Activated CD4-positive, alpha-beta memory T cell treated with anti-CD3 and anti-CD28 coated beads for 36 hours (primary cell): ENCODE data around the gene WDR37. TPM values are rescaled to one million over a fixed set of nuclear protein-coding genes. Genes with fewer than 3 reads are reported as not detected.
"Not testable (repeated sequence)": the region's sequence is repeated elsewhere in the genome, so short reads cannot be mapped to it uniquely, and the experiment has no call there.

ENCODE experiments used
- CTCF ChIA-PET: fragments of 350-600 bp; sonication (Branson Sonifier 250); formaldehyde crosslinking; loops from one replicate; lab custom pipeline; 2021; ENCODE audit warnings: antibody characterized with exemption, inconsistent platforms; lab: Charles Lee
- POLR2A ChIA-PET: fragments of 350-600 bp; sonication (Branson Sonifier 250); formaldehyde crosslinking; loops from one replicate; lab custom pipeline; 2021; ENCODE audit warnings: antibody characterized with exemption; lab: Charles Lee
- DNase-seq: peaks from one replicate; pipeline ENCODE4 v3.0.0-alpha.2; 2020
- H3K27ac Mint-ChIP-seq: one replicate; pipeline ENCODE4 v1.8.0; 2021; ENCODE audit warnings: mixed read lengths
- H3K27me3 Mint-ChIP-seq: one replicate; pipeline ENCODE4 v1.8.0; 2021; ENCODE audit warnings: mixed read lengths
- H3K36me3 Mint-ChIP-seq: one replicate; pipeline ENCODE4 v1.8.0; 2021; ENCODE audit warnings: mixed read lengths
- H3K4me1 Mint-ChIP-seq: one replicate; pipeline ENCODE4 v1.8.0; 2021; ENCODE audit warnings: low read depth, mixed read lengths
- H3K4me3 Mint-ChIP-seq: one replicate; pipeline ENCODE4 v1.8.0; 2021; ENCODE audit warnings: mild to moderate bottlenecking, mixed read lengths
- H3K9me3 Mint-ChIP-seq: one replicate; pipeline ENCODE4 v1.8.0; 2021; ENCODE audit warnings: mixed read lengths
- intact Hi-C: fragments of 100-400 bp; cut with micrococcal nuclease; formaldehyde crosslinking; loops from one replicate; pipeline ENCODE4 v1.15.1; 2023
- total RNA-seq, 2 experiments: library from RNA; stranded (reverse); gene quantifications; one replicate each; pipeline ENCODE4 v1.2.3, GENCODE V29; 2021

WDR37 gene, protein sequence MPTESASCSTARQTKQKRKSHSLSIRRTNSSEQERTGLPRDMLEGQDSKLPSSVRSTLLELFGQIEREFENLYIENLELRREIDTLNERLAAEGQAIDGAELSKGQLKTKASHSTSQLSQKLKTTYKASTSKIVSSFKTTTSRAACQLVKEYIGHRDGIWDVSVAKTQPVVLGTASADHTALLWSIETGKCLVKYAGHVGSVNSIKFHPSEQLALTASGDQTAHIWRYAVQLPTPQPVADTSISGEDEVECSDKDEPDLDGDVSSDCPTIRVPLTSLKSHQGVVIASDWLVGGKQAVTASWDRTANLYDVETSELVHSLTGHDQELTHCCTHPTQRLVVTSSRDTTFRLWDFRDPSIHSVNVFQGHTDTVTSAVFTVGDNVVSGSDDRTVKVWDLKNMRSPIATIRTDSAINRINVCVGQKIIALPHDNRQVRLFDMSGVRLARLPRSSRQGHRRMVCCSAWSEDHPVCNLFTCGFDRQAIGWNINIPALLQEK
- total RNA-seq: 10 to 100 TPM; 18.1 to 19.4 TPM

DNA sequence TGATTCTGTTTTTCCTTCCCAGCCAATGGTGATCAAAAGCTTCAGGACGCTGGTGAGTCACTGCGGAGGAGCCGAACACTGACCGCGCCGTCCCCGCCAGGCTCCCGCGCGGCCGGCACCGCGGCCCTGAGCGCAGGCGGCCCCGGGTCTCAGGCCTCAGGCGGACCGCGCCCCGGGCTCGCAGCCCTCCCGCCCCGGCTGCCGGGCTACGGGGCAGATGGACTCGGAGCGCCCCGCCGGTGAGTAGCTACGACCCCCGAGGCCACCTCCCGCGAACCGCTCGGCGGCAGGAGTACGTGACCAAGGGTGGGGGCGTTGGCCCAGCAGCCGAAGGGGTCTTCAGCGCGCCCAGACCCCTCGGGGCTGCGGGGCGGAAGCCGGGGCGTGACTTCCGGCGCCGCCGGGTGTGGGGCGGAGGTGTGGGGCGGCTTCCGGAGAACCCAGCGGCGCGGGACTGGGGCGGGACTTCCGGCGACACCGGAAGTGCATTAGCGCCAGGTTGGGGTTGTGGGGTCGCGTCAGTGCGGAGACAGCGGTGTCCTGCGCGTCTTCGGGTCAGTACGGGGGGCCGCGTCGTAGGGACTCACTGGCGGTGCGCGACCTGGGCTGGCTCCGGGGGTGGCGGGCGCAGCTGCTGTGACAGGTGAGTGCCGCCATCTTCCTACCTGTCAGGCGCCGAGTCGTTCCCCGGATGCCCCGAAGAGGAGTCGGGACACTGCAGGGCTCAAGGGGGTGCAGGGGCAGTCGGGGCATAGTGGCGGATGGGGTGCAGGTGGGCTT is at the start of gene WDR37:
Gene WDR37 (plus strand): TSS at position 60 of the 780 bp plus-strand sequence. CDS start 15,771 bp downstream, outside the sequence.
- intact Hi-C loops: loop anchor here (1.0 kb wide), 1 partner anchor 8 kb away; no protein-coding TSS in a partner anchor
- H3K4me1 Mint-ChIP-seq: peaks cover 82% of the 10 kb centered on the region
- peak within 1 kb of the TSS; percentile 93 for H3K27ac Mint-ChIP-seq
- no peaks in the 10 kb centered on the region for H3K27me3 Mint-ChIP-seq
- H3K9me3 Mint-ChIP-seq: no peaks in the 10 kb centered on the region
- peak; percentile 90 for DNase-seq
- ChIA-PET POLR2A (interaction anchor here (0.6 to 2.5 kb wide), 7 partner anchors 12 to 552 kb away, joined by 4 to 11 read pairs (median 5); partner anchors contain the start of genes GTPBP4 and LARP4B), CTCF (interaction anchor here (0.8 to 1.6 kb wide), 2 partner anchors 25 to 68 kb away, joined by 4 read pairs; partner anchors contain the start of gene GTPBP4)
- H3K4me3 Mint-ChIP-seq: peak within 1 kb of the TSS; percentile 92
- peaks cover 28% of the 10 kb centered on the region for H3K36me3 Mint-ChIP-seq

DNA sequence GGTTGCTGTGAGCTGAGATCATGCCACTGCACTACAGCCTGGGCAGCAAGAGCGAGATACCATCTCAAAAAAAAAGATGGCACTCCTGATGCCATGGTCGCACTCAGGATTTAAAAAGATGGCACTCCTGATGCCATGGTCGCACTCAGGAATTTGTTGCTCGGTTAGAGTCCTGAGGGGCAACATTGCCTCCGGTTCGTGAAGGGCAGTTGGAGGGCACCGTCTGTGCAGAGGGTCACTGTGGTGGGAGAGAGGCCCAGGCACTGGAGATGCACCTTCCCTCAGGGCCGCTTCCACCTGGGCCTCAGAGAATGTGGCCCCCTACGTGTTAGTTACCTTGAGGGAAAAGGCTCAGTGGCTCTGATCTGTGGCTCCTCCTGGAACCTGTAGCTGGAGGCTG is 49.6 kb upstream of the WDR37 start:
- Mint-ChIP-seq H3K27me3 (no peaks in the 10 kb centered on the region), H3K36me3 (peaks cover 72% of the 10 kb centered on the region), H3K9me3 (peaks cover 7% of the 10 kb centered on the region), H3K27ac (no peak overlapping the region), H3K4me3 (no peak overlapping the region), H3K4me1 (peaks cover 16% of the 10 kb centered on the region)
- ChIA-PET CTCF (no interaction called here), POLR2A (no interaction called here)
- no peak for DNase-seq
- intact Hi-C loops: no loop called here

DNA sequence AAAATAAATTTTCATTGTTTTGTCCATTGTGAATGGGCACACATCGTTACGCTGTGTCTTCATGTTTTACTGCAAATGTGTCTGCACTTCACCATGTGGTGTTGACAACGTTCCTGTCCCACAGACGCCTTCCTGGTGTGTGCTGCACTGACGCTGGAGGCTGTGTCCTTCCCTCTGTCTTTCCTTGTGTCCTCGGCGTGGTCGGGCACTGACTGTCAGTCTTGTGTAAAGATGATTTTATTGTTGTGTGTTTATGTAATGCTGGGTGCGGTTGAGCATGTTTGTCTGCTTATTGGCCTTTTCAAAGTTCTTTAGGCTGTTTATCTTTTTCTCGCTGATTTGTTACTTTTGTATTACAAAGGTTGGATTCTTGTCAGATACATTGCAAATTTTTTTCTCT is 48.6 kb upstream of the WDR37 start:
- intact Hi-C loops: no loop called here
- ChIA-PET POLR2A (no interaction called here), CTCF (no interaction called here)
- Mint-ChIP-seq H3K9me3 (peaks cover under 1% of the 10 kb centered on the region), H3K27me3 (no peaks in the 10 kb centered on the region), H3K27ac (no peak overlapping the region), H3K4me1 (peaks cover 12% of the 10 kb centered on the region), H3K4me3 (no peak overlapping the region), H3K36me3 (peaks cover 74% of the 10 kb centered on the region)
- no peak for DNase-seq

DNA sequence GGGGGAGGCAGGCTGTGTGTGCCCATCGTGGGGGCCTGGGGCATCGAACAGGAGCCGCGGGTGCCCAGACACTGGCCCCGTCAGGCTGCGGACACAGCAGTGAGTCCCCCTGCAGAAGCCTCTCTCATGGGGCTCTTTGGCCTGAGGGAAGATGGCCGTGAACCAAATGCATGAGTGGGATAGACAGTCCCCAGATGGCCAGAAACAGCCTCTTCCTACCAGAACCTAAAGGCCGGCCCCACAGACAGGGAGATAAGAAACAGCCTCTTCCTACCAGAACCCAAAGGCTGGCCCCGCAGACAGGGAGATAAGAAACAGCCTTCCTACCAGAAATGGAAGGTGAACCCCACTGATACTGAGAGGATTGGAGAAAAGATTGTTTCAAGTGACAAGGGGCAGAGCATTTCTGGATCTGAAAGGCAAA is 47.1 kb upstream of the WDR37 start:
- Mint-ChIP-seq H3K36me3 (peaks cover 68% of the 10 kb centered on the region), H3K9me3 (no peaks in the 10 kb centered on the region), H3K27ac (peak overlapping the region; percentile 83), H3K4me3 (no peak overlapping the region), H3K4me1 (peaks cover 12% of the 10 kb centered on the region), H3K27me3 (no peaks in the 10 kb centered on the region)
- DNase-seq: no peak
- intact Hi-C loops: no loop called here
- ChIA-PET CTCF (no interaction called here), POLR2A (no interaction called here)

DNA sequence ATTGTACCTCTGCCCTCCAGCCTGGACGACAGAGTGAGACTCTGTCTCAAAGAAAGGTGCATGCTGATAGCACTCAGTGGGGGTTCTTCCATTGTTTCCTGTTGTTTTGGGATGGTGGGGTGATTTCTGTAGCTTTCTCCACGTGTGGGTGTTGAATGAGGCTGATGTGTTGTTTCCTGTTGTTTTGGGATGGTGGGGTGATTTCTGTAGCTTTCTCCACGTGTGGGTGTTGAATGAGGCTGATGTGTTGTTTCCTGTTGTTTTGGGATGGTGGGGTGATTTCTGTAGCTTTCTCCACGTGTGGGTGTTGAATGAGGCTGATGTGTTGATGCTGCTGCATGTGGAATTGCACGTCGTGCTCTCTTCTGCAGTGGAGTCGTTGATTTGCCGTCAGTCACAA is 46.2 kb upstream of the WDR37 start:
- H3K4me1 Mint-ChIP-seq: peaks cover 12% of the 10 kb centered on the region
- CTCF ChIA-PET, intact Hi-C loops, DNase-seq, H3K4me3 Mint-ChIP-seq, H3K27me3 Mint-ChIP-seq, POLR2A ChIA-PET, H3K9me3 Mint-ChIP-seq: not testable (repeated sequence)
- H3K36me3 Mint-ChIP-seq: peaks cover 72% of the 10 kb centered on the region
- peak overlapping the region; percentile 83 for H3K27ac Mint-ChIP-seq

DNA sequence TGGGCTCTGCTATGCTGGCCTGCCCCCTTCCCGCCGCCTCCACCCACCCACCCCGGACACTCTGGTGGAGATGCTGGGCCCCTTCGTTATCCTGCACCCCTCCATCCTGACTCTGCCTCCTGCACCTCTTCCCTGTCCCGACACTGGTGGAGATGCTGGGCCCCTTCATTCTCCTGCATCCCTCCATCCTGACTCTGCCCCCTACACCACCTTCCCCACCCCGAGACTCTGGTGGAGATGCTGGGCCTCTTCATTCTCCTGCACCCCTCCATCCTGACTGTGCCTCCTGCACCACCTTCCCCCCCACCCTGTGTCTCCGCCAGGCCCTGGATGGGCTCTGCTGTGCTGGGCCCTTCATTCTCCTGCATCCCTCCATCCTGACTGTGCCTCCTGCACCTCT is 45.5 kb upstream of the WDR37 start:
- no peak for DNase-seq
- Mint-ChIP-seq H3K27ac (no peak overlapping the region), H3K4me1 (peaks cover 12% of the 10 kb centered on the region), H3K4me3 (no peak overlapping the region), H3K36me3 (peaks cover 69% of the 10 kb centered on the region), H3K9me3 (no peaks in the 10 kb centered on the region), H3K27me3 (no peaks in the 10 kb centered on the region)
- ChIA-PET POLR2A (no interaction called here), CTCF (no interaction called here)
- intact Hi-C loops: no loop called here

DNA sequence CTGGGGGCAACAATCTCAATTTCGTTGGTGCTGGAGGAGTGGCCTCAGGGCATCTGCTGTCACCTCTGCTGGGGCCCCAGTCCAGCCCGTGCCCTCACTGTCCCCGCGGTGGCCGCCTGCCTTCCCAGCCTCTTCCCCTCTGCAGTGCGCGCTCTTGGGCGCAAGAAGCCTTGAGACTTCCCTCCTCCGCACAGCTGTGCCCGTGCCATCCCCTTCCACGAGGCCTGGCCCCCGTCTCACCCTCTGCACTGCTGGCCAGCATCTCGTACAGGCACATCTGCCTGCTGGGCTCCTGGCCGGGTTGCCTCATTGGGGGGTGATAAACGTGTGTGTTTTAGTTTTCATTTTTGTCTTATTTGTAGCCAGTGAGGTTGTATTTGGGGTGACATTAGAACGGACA is 44.5 kb upstream of the WDR37 start:
- Mint-ChIP-seq H3K27me3 (no peaks in the 10 kb centered on the region), H3K4me1 (peaks cover 12% of the 10 kb centered on the region), H3K36me3 (peaks cover 70% of the 10 kb centered on the region), H3K4me3 (no peak overlapping the region), H3K27ac (no peak overlapping the region), H3K9me3 (no peaks in the 10 kb centered on the region)
- intact Hi-C loops: no loop called here
- CTCF ChIA-PET: interaction anchor here (1.1 kb wide), 1 partner anchor 9 kb away, joined by 4 read pairs; no protein-coding TSS in a partner anchor
- no peak for DNase-seq
- POLR2A ChIA-PET: no interaction called here

DNA sequence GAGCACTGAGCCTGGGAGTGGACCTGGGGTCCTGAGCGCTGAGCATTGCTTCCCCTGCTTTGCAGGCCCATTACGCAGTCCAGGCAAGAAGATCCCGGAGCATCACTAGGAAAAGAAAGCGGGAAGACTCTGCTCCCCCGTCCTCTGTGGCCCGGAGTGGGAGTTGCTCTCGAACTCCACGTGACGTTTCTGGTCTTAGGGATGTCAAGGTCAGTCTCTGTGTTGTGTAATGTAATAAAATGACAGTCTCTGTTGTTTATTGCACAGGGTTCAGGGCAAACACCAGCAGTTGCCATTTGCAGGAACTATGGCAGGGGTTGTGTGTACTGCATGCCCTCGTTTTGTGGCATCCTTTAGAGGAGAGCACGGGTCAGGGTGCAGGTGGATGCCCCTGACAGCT is 40.5 kb upstream of the WDR37 start:
- DNase-seq: no peak
- Mint-ChIP-seq H3K4me1 (peaks cover 2% of the 10 kb centered on the region), H3K4me3 (no peak overlapping the region), H3K36me3 (peaks cover 73% of the 10 kb centered on the region), H3K27me3 (no peaks in the 10 kb centered on the region), H3K27ac (no peak overlapping the region), H3K9me3 (no peaks in the 10 kb centered on the region)
- intact Hi-C loops: no loop called here
- CTCF ChIA-PET: no interaction called here
- POLR2A ChIA-PET: no interaction called here

DNA sequence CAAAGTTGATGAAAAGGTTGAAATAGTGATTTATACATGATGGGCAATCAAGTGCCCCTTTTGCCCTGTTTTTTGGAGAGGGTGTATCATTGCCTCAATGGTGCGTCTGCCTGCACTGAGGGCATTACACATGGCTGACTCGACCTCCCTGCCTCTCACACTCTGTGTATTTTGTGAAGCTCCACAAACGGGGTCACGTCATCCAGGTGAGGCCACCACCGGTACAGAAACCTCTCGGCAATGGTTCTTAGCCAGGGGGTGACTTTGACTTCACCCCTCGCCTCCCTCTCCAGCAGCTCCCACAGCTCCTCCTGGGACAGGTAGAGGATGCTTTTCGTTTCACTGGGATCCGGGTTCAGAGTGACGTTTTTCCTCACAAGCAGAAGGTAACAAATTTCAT is 36.8 kb upstream of the WDR37 start:
- intact Hi-C loops: no loop called here
- peaks cover 48% of the 10 kb centered on the region for H3K36me3 Mint-ChIP-seq
- no peaks in the 10 kb centered on the region for H3K9me3 Mint-ChIP-seq
- no peak overlapping the region for H3K4me3 Mint-ChIP-seq
- no peak for DNase-seq
- no peaks in the 10 kb centered on the region for H3K4me1 Mint-ChIP-seq
- ChIA-PET CTCF (no interaction called here), POLR2A (interaction anchor here (0.7 kb wide), 1 partner anchor 22 kb away, joined by 4 read pairs; no protein-coding TSS in a partner anchor)
- H3K27ac Mint-ChIP-seq: no peak overlapping the region
- H3K27me3 Mint-ChIP-seq: no peaks in the 10 kb centered on the region

DNA sequence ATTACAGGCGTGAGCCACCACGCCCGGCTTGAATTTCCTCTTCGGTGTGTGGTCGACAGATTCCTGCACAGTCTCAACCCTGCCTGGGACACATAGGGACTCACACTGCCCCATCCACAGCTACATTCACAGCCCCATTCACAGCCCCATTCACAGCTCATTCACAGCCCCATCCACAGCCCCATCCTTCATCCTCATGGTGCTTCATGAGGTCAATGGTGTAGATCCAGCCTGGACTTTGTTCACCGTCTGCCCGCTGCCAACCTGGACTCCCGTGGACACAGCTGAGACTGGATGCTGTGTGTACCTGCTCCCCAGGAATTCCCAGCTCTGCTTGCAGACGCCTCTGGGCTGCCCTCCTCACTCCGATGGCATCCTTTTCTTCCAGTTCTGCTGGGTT is 35.7 kb upstream of the WDR37 start:
- POLR2A ChIA-PET: no interaction called here
- H3K27me3 Mint-ChIP-seq: no peaks in the 10 kb centered on the region
- CTCF ChIA-PET: interaction anchor here (1.3 kb wide), 1 partner anchor 8 kb away, joined by 4 read pairs; no protein-coding TSS in a partner anchor
- no peaks in the 10 kb centered on the region for H3K4me1 Mint-ChIP-seq
- DNase-seq: no peak
- H3K9me3 Mint-ChIP-seq: no peaks in the 10 kb centered on the region
- H3K27ac Mint-ChIP-seq: no peak overlapping the region
- H3K36me3 Mint-ChIP-seq: peaks cover 45% of the 10 kb centered on the region
- no peak overlapping the region for H3K4me3 Mint-ChIP-seq
- intact Hi-C loops: no loop called here

DNA sequence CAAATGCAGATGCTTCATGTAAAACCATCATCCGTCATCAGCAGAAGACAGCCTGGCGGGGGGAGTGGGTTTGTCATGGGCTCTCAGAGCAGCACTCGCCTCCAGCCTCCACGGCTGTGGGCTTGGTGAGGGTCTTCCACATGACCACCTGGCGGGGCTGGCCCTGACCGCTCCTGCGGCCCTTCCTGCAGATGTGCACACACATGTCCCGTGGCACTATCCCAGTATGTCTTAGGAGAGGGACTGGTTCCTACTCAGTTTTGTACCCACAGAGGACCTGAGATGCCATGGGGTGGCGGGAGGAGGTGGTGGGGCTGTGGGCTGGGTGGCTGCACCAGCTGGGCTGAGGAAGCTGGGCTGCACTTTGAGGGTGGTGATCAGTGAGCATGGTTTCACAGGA is 35.2 kb upstream of the WDR37 start:
- no peaks in the 10 kb centered on the region for H3K4me1 Mint-ChIP-seq
- DNase-seq: no peak
- no peaks in the 10 kb centered on the region for H3K27me3 Mint-ChIP-seq
- H3K27ac Mint-ChIP-seq: no peak overlapping the region
- intact Hi-C loops: no loop called here
- POLR2A ChIA-PET: no interaction called here
- no peak overlapping the region for H3K4me3 Mint-ChIP-seq
- CTCF ChIA-PET: interaction anchor here (1.3 kb wide), 1 partner anchor 9 kb away, joined by 4 read pairs; no protein-coding TSS in a partner anchor
- H3K9me3 Mint-ChIP-seq: no peaks in the 10 kb centered on the region
- H3K36me3 Mint-ChIP-seq: peaks cover 41% of the 10 kb centered on the region

DNA sequence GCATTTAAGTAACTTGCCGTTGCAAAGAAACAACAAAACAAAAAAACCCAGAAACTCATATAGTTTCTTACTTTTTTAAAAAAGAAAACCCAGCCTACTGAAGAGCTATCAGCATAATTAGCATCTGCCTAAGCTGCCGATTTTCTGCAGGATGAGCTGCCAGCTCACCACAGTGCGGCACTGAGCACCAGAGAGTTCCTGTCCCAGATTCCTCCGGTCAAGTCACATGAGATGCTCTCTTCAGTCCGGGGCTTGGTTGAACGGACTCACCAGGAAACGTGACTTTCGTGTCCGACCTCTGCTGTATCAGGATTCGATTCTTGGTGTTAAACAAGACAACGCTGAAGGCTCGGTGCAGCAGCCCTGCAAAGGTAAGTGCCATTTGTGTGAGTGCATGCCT is 33.8 kb upstream of the WDR37 start:
- no peak for DNase-seq
- Mint-ChIP-seq H3K27me3 (no peaks in the 10 kb centered on the region), H3K36me3 (peaks cover 29% of the 10 kb centered on the region), H3K9me3 (no peaks in the 10 kb centered on the region), H3K4me3 (no peak overlapping the region), H3K4me1 (no peaks in the 10 kb centered on the region), H3K27ac (no peak overlapping the region)
- POLR2A ChIA-PET: no interaction called here
- CTCF ChIA-PET: no interaction called here
- intact Hi-C loops: no loop called here
